ENCODE data around the gene PCBP3. TPM values are rescaled to one million over a fixed set of nuclear protein-coding genes. Genes with fewer than 3 reads are reported as not detected.

The PCBP3 gene
- polyA plus RNA-seq, 1 experiment = 1.6 TPM

- DNase-seq (ENCODE audit: low read depth, low spot score) = no peak
- ChIA-PET CTCF (no interaction called here), POLR2A (no interaction called here)
- Histone ChIP-seq H3K27me3 (ENCODE audit: control insufficient read depth, insufficient read depth, low read length) (no peaks in the 10 kb centered on the region), H3K27ac (ENCODE audit: low read depth, low read length) (no peak overlapping the region), H3K4me3 (ENCODE audit: low read depth, low read length) (no peak overlapping the region), H3K9me3 (ENCODE audit: control insufficient read depth, insufficient read depth, low read length) (peaks cover 16% of the 10 kb centered on the region)
- TF ChIP-seq CTCF (IDR thresholded peaks at IDR 0.05; ENCODE audit: low read depth, low read length) = no peak
These were observed 200.7 kb downstream of the PCBP3 start for GRCh38 chr21:45844181-45844580.

- no peak for TF ChIP-seq CTCF (IDR thresholded peaks at IDR 0.05; ENCODE audit: low read depth, low read length)
- H3K9me3 ChIP-seq (ENCODE audit: control insufficient read depth, insufficient read depth, low read length) = peaks cover 12% of the 10 kb centered on the region
- no peaks in the 10 kb centered on the region for H3K27me3 ChIP-seq (ENCODE audit: control insufficient read depth, insufficient read depth, low read length)
- H3K4me3 ChIP-seq (ENCODE audit: low read depth, low read length) = no peak overlapping the region
- no peak overlapping the region for H3K27ac ChIP-seq (ENCODE audit: low read depth, low read length)
- DNase-seq (ENCODE audit: low read depth, low spot score) = no peak
- ChIA-PET CTCF (no interaction called here), POLR2A (no interaction called here)
These were observed 201.7 kb downstream of the PCBP3 start for GRCh38 chr21:45845063-45845769.

- Histone ChIP-seq H3K4me3 (ENCODE audit: low read depth, low read length) (no peak overlapping the region), H3K27me3 (ENCODE audit: control insufficient read depth, insufficient read depth, low read length) (no peaks in the 10 kb centered on the region), H3K27ac (ENCODE audit: low read depth, low read length) (no peak overlapping the region), H3K9me3 (ENCODE audit: control insufficient read depth, insufficient read depth, low read length) (peaks cover 7% of the 10 kb centered on the region; the same call in 1 of the 2 replicates)
- no peak for TF ChIP-seq CTCF (IDR thresholded peaks at IDR 0.05; ENCODE audit: low read depth, low read length)
- POLR2A ChIA-PET = no interaction called here
- no peak for DNase-seq (ENCODE audit: low read depth, low spot score)
- CTCF ChIA-PET = no interaction called here
These were observed 202.2 kb downstream of the PCBP3 start for GRCh38 chr21:45845770-45846090.

- ChIA-PET POLR2A (no interaction called here), CTCF (no interaction called here)
- H3K9me3 ChIP-seq (ENCODE audit: control insufficient read depth, insufficient read depth, low read length) = peaks cover 4% of the 10 kb centered on the region; the same call in 1 of the 2 replicates
- no peak for TF ChIP-seq CTCF (IDR thresholded peaks at IDR 0.05; ENCODE audit: low read depth, low read length)
- H3K4me3 ChIP-seq (ENCODE audit: low read depth, low read length) = no peak overlapping the region
- no peaks in the 10 kb centered on the region for H3K27me3 ChIP-seq (ENCODE audit: control insufficient read depth, insufficient read depth, low read length)
- no peak for DNase-seq (ENCODE audit: low read depth, low spot score)
- no peak overlapping the region for H3K27ac ChIP-seq (ENCODE audit: low read depth, low read length)
These were observed 203.0 kb downstream of the PCBP3 start for GRCh38 chr21:45846373-45847160.

GRCh38 chr21:45847870-45848269, 204.3 kb downstream of the PCBP3 start:
- Histone ChIP-seq H3K27ac (ENCODE audit: low read depth, low read length) (no peak overlapping the region), H3K9me3 (ENCODE audit: control insufficient read depth, insufficient read depth, low read length) (peaks cover 6% of the 10 kb centered on the region), H3K27me3 (ENCODE audit: control insufficient read depth, insufficient read depth, low read length) (no peaks in the 10 kb centered on the region), H3K4me3 (ENCODE audit: low read depth, low read length) (no peak overlapping the region)
- TF ChIP-seq CTCF (IDR thresholded peaks at IDR 0.05; ENCODE audit: low read depth, low read length) = no peak
- CTCF ChIA-PET = no interaction called here
- POLR2A ChIA-PET = no interaction called here
- no peak for DNase-seq (ENCODE audit: low read depth, low spot score)
